Adrenal gland (tissue), 12 donors: Measurements from ENCODE around the gene U2SURP. TPM values are rescaled to one million over a fixed set of nuclear protein-coding genes. Genes with fewer than 3 reads are reported as not detected.
A peak's percentile ranks its signal among the peaks of the same experiment; 100 is the strongest.

ENCODE experiments used
- DNase-seq, 7 donors: peaks; one replicate each; pipeline ENCODE4 v3.0.0-alpha.2; 2019 to 2020
- H3K27ac ChIP-seq, 5 donors: fragments of 200-600 bp; sonication (generic) in 4 of 5; 1 replicate in 3 of 5; 2 replicates in 2 of 5; pipeline versions ENCODE4 v1.5.1 to v1.8.0; 2016 to 2020; ENCODE audit warnings: mild to moderate bottlenecking in 1 of 5
- H3K27me3 ChIP-seq: fragments of 200-600 bp; 2 replicates; pipeline ENCODE4 v1.8.0; 2021
- H3K36me3 ChIP-seq, 2 donors: fragments of 200-600 bp; replicated peaks in 1 of 2; 1 replicate in 1 of 2; 2 replicates in 1 of 2; pipeline versions ENCODE4 v1.5.1 to v1.8.0; 2018 to 2022
- H3K4me1 ChIP-seq, 2 donors: fragments of 200-600 bp; replicated peaks in 1 of 2; 1 replicate in 1 of 2; 2 replicates in 1 of 2; pipeline versions ENCODE4 v1.5.1 to v1.8.0; 2018 to 2021
- H3K4me3 ChIP-seq, 4 donors: fragments of 200-600 bp; sonication (generic) in 3 of 4; one replicate each; pipeline ENCODE4 v1.5.1; 2016 to 2018
- H3K9me3 ChIP-seq, 3 donors: fragments of 200-600 bp; sonication (generic) in 1 of 3; replicated peaks in 1 of 3; 1 replicate in 2 of 3; 2 replicates in 1 of 3; pipeline versions ENCODE4 v1.5.1 to v1.8.0; 2016 to 2021
- CTCF ChIP-seq, 6 experiments: fragments of 450-650 bp in 4 of 6; fragments of 200-600 bp in 2 of 6; sonication (generic) in 1 of 6; IDR thresholded peaks; 1 replicate in 5 of 6; 2 replicates in 1 of 6; pipeline versions ENCODE4 v1.5.1 to v1.8.0; 2016 to 2021; ENCODE audit warnings: antibody characterized with exemption in 6 of 6, mild to moderate bottlenecking in 2 of 6, moderate library complexity in 1 of 6
- POLR2A ChIP-seq, 2 donors: fragments of 450-650 bp; IDR thresholded peaks; one replicate each; pipeline ENCODE4 v1.6.1; 2017; ENCODE audit warnings: antibody characterized with exemption in 2 of 2, mild to moderate bottlenecking in 2 of 2, moderate library complexity in 1 of 2
- WGBS, 4 donors: extraction: QIAGEN DNeasy Blood & Tissue Kit in 2 of 4; methylation state at CpG; one replicate each; pipeline versions ENCODE4 v1.1.5 to v1.1.7; 2013 to 2017; 5-methylcytosine and 5-hydroxymethylcytosine counted together
- intact Hi-C, 2 donors: fragments of 100-400 bp; cut with DNase I; formaldehyde crosslinking; loops; one replicate each; pipeline versions ENCODE4 v1.14.1 to v1.15.0; 2022 to 2023
- polyA plus RNA-seq, 3 donors: library from polyadenylated mRNA; stranded (reverse); fragments of 200-250 nt in 2 of 3; fragments of 350-450 nt in 1 of 3; fragmentation: Illumina TruSeq in 1 of 3; extraction: RNeasy Lipid Tissue Mini Kit (QIAGEN cat#74804) in 1 of 3; gene quantifications; one replicate each; pipeline ENCODE4 v1.2.3, GENCODE V29; 2013 to 2014
- total RNA-seq, 9 donors: library from RNA; depleted of rRNA in 4 of 9; stranded (reverse); fragments of >200 nt in 4 of 9; fragments of 120-200 nt in 1 of 9; fragmentation: NEBNext Ultra II Directional in 1 of 9; extraction: Animal tissue kit (Norgen Biotek cat#: 25700) in 1 of 9; gene quantifications; one replicate each; pipeline versions ENCODE4 v1.1.0 to v1.2.4, GENCODE V29; 2013 to 2023
- donor health status: healthy with polysubstance abuse.
- donor health status: Bipolar disorder and iron deficiency.
- donor health status: DM: yes; HTN: yes; CAD: no.
- donor health status: DM: no; HTN: no; CAD: no.
- donor health status: DM: no; HTN: no; CAD: no.
- donor health status: DM: yes; HTN: yes; CAD: no.

The U2SURP gene
- total and polyA plus RNA-seq, 12 donors, result 18.6 to 113 (median 56.4) TPM

GRCh38 chr3:143002083-143002712 lies 828 bp downstream of the U2SURP start:
- peak overlapping the region in 4 of 5 donors; percentile 87 to 95 (median 90) for H3K27ac ChIP-seq
- 0 to 1% (median 1%) methylated on average over 19 of the region's 19 CpGs for WGBS, 4 donors

GRCh38 chr3:143002727-143003126 lies 1.4 kb downstream of the U2SURP start:
- no peaks in the 10 kb centered on the region for H3K36me3 ChIP-seq
- WGBS, 4 donors, result 4 to 6% (median 5%) methylated on average over 9 of the region's 9 CpGs
- intact Hi-C loops, result no loop called here
- no peaks in the 10 kb centered on the region for H3K9me3 ChIP-seq
- no peak for DNase-seq
- H3K4me3 ChIP-seq, result peak overlapping the region in 1 of 4 donors; percentile 78
- TF ChIP-seq CTCF (IDR thresholded peaks at IDR 0.05) (no peak), POLR2A (IDR thresholded peaks at IDR 0.05) (no peak)
- H3K27ac ChIP-seq, result no peak overlapping the region
- no peaks in the 10 kb centered on the region for H3K27me3 ChIP-seq
- H3K4me1 ChIP-seq, result peaks cover 10 to 30% of the 10 kb centered on the region in 2 donors

More at GRCh38 chr3:143002083-143002712, 828 bp downstream of the U2SURP start:
- peak overlapping the region; percentile 74 to 92 (median 77) for H3K4me3 ChIP-seq
- no peaks in the 10 kb centered on the region for H3K36me3 ChIP-seq
- H3K4me1 ChIP-seq, result peaks cover 10 to 30% of the 10 kb centered on the region in 2 donors
- TF ChIP-seq POLR2A (IDR thresholded peaks at IDR 0.05) (no peak), CTCF (IDR thresholded peaks at IDR 0.05) (no peak)
- no peak for DNase-seq
- no peaks in the 10 kb centered on the region for H3K9me3 ChIP-seq
- intact Hi-C loops, result no loop called here
- H3K27me3 ChIP-seq, result no peaks in the 10 kb centered on the region

- Histone ChIP-seq H3K27ac (no peak overlapping the region), H3K9me3 (no peaks in the 10 kb centered on the region), H3K36me3 (no peaks in the 10 kb centered on the region), H3K27me3 (no peaks in the 10 kb centered on the region), H3K4me3 (no peak overlapping the region), H3K4me1 (peaks cover 10 to 30% of the 10 kb centered on the region in 2 donors)
- DNase-seq, result no peak
- intact Hi-C loops, result no loop called here
- no peak for TF ChIP-seq POLR2A (IDR thresholded peaks at IDR 0.05)
- TF ChIP-seq CTCF (IDR thresholded peaks at IDR 0.05), result no peak
- 75 to 83% (median 78%) methylated on average over 2 of the region's 2 CpGs for WGBS, 4 donors
Measured at GRCh38 chr3:143004823-143005222, 3.5 kb downstream of the U2SURP start.

- TF ChIP-seq CTCF (IDR thresholded peaks at IDR 0.05), result no peak
- no peak for TF ChIP-seq POLR2A (IDR thresholded peaks at IDR 0.05)
- H3K36me3 ChIP-seq, result peaks cover 0 to 9% of the 10 kb centered on the region in 2 donors
- peaks cover 0 to 26% of the 10 kb centered on the region in 2 donors for H3K4me1 ChIP-seq
- 72 to 78% (median 76%) methylated on average over 3 of the region's 3 CpGs for WGBS, 4 donors
- H3K4me3 ChIP-seq, result no peak overlapping the region
- DNase-seq, result no peak
- no peaks in the 10 kb centered on the region for H3K9me3 ChIP-seq
- H3K27ac ChIP-seq, result no peak overlapping the region
- intact Hi-C loops, result no loop called here
- no peaks in the 10 kb centered on the region for H3K27me3 ChIP-seq
Measured at GRCh38 chr3:143010024-143010423, 8.7 kb downstream of the U2SURP start.
